HG02884 (cell line): ENCODE results near the gene MPST.

ENCODE experiments used
- ATAC-seq: cut with Tn5 transposase; IDR thresholded peaks from one replicate; pipeline ENCODE4 v1.9.1; 2021; ENCODE audit warnings: mild to moderate bottlenecking, moderate library complexity; ENCODE audit not compliant: unreplicated experiment

The MPST gene

GRCh38 chr22:37075822-37076433 lies 56.4 kb downstream of the MPST start:
- no peak for ATAC-seq

- ATAC-seq, result no peak
Observed at GRCh38 chr22:37077802-37078448, 58.4 kb downstream of the MPST start.

- no peak for ATAC-seq
Observed at GRCh38 chr22:37079158-37079557, 59.6 kb downstream of the MPST start.
